ENCODE data around the gene CPA5. TPM values are rescaled to one million over a fixed set of nuclear protein-coding genes. Genes with fewer than 3 reads are reported as not detected.

CPA5 gene, protein sequence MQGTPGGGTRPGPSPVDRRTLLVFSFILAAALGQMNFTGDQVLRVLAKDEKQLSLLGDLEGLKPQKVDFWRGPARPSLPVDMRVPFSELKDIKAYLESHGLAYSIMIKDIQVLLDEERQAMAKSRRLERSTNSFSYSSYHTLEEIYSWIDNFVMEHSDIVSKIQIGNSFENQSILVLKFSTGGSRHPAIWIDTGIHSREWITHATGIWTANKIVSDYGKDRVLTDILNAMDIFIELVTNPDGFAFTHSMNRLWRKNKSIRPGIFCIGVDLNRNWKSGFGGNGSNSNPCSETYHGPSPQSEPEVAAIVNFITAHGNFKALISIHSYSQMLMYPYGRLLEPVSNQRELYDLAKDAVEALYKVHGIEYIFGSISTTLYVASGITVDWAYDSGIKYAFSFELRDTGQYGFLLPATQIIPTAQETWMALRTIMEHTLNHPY
- total RNA-seq, result 1 to 10 TPM; 3.5 to 3.6 TPM

DNA sequence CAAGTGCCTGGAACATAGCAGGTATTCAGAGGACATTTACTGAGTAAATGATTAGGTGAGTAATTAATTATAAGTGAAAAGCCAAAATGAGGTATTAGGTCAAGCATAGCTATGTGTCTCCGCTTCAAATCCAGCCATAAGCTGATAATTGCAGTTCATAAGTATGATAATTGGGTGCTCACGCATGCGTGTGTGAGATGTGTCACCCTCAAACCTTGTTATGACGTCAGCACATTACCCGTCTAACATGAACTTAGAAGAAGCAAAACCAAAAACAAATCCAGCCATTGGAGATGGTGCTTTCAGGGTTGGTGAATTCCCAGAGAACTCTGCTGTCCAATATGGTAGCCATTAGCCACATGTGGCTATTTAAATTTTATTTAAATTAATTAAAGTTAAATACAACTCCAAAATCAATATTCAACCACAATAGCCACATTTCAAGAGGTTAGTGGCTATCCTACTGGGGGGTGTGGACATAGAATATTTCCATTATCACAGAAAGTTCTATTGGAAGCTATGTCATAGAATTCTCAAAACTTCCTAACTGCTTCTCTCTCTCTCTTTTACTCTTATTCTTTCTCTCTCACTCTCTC, at the start of gene CPA5:
TSS of gene CPA5 (plus strand) at position 546 of the 596 bp plus-strand sequence. CDS start 1,670 bp downstream, outside the sequence.
- Mint-ChIP-seq H3K4me3 (no peak within 1 kb of the TSS), H3K4me1 (no peaks in the 10 kb centered on the region), H3K9me3 (no peaks in the 10 kb centered on the region), H3K27me3 (no peaks in the 10 kb centered on the region), H3K27ac (no peak within 1 kb of the TSS), H3K36me3 (no peaks in the 10 kb centered on the region)
- no peak for DNase-seq

DNA sequence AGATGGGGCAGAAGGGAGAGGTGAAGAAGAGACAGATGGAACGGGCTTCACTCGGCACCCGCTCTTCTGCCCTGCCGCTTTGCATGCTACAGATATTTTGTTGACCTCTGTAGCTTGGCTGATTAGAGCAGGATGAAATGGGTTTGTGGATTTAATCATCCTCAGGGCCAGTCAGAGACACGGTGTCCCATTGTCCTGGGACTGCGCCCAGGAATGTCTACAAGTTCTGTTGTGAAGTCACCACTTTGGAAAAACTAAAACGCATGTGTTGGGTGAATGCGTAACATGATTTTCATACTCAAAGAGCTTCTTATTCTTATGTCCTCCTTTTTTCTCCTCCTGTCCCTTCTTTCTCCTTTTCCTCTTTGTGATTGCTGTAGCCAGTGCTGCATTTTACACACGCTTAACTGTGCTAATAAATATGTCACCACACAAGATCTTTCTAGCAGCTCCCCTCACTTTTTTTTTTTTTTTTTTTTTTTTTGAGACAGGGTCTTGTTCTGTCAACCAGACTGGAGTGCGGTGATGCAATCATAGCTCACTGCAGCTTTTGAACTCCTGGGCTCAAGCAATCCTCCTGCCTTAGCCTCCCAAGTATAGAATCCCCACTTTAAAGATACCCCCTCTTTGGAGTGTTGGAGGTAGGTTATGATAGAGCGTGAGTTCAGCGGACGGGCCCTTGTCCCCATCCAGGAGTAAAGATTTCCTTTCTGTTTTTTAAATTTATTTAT, 48.2 kb upstream of the CPA5 start:
- H3K9me3 Mint-ChIP-seq, result peaks cover 6% of the 10 kb centered on the region
- no peaks in the 10 kb centered on the region for H3K4me1 Mint-ChIP-seq
- no peak overlapping the region for H3K4me3 Mint-ChIP-seq
- H3K27me3 Mint-ChIP-seq, result no peaks in the 10 kb centered on the region
- H3K27ac Mint-ChIP-seq, result no peak overlapping the region
- DNase-seq, result no peak
- no peaks in the 10 kb centered on the region for H3K36me3 Mint-ChIP-seq

DNA sequence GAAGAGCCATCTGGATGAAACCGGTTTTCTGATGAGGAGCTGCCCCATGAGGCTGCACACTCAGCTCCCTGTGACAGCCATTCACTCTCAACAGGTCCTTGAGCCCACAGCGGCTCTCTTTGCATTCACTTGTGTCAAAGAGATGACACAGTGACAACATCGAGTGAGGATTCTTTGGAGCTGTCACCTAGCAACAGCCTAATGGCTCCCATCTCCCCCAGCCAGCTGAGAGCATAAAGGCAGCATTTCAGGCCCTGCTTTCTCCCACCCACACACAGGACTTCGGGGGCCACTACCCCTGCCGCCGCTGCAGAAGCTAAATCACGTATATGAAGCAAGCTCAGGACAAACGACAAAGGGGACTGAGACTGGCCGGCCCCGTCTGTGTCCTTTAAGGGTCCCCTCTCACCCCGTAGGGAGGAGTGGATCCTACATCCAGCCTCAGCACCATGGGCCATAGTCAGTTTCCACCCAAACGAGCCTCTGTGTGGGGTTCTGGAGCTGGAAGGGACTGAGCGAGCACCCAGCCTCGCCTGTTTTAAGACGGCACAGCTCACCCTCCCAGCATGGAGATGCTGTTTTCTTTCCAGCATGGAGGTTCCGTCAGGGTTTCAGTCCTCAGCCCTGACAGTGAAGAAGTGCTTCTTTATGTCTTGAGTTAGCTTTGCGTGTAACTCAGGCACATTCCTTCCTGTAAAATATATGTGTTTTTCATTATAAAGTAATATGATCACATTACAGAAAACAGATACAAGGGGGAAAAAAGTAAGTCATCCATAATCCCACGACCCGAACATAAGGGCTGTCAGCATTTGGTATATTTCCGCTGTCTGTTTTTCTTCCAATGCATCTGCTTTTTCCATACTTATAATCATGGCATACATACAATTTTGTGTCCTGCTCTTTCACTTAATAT, 46.7 kb upstream of the CPA5 start:
- Mint-ChIP-seq H3K4me1 (no peaks in the 10 kb centered on the region), H3K4me3 (no peak overlapping the region), H3K27me3 (no peaks in the 10 kb centered on the region), H3K36me3 (no peaks in the 10 kb centered on the region), H3K9me3 (peaks cover 6% of the 10 kb centered on the region), H3K27ac (no peak overlapping the region)
- no peak for DNase-seq

DNA sequence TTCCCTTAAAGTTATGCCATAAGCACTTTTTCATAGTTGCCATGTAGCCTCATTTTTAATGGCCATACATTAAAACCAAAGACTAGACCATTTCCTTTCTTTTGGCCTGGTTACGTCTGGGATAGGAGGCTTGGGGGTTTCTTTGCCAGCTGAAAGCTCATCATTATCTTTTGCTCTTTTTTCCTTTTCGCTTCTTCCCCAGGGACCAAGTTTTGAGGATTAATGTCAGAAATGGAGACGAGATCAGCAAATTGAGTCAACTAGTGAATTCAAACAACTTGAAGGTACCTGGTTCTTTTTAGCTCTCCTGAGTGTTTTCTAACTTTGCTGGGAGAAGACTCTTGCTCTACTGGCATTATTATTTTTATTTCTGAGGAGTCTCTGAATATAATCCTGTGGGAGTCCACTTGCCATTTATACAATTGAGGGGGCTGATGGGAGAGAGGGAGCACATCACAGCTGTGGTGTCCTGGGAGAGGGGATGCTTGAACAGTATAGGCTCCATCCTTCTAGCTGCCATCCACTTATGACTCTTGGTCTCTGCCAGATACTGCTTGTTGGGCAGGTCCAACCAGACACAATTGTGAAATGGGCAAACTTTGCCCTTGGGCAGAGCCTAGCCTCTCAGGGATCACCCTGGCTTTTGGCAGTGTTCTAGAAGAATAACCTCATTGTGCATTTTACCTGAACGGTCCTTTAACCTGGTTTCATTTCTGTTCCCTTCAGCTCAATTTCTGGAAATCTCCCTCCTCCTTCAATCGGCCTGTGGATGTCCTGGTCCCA, 45.9 kb upstream of the CPA5 start:
- Mint-ChIP-seq H3K27ac (no peak overlapping the region), H3K4me1 (no peaks in the 10 kb centered on the region)

DNA sequence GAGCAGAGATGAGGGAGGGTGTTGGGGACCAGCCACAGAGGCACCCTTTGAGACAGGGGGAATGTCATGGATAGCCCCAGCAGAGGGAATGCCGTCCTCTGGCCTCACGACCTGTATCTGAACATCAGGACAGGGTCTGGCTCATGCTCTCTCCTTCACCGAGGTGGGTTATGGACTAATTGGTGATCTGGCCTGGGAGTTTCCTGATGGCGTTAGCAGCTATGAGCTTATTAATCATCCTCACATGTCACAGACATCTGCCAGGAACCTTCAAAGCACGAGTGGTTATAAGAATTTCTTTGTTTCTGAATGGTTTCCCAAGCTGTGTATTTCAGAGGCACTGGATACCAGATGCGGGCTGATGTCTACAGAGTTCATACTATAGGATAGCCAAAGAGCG, 44.8 kb upstream of the CPA5 start:
- no peaks in the 10 kb centered on the region for H3K4me1 Mint-ChIP-seq
- H3K27ac Mint-ChIP-seq, result no peak overlapping the region
- H3K36me3 Mint-ChIP-seq, result no peaks in the 10 kb centered on the region
- H3K4me3 Mint-ChIP-seq, result no peak overlapping the region
- no peaks in the 10 kb centered on the region for H3K27me3 Mint-ChIP-seq
- H3K9me3 Mint-ChIP-seq, result peaks cover 1% of the 10 kb centered on the region
- no peak for DNase-seq

More for the DNA sequence above, 45.9 kb upstream of the CPA5 start:
- no peaks in the 10 kb centered on the region for H3K36me3 Mint-ChIP-seq
- no peaks in the 10 kb centered on the region for H3K27me3 Mint-ChIP-seq
- no peak for DNase-seq
- H3K4me3 Mint-ChIP-seq, result no peak overlapping the region
- H3K9me3 Mint-ChIP-seq, result peaks cover 4% of the 10 kb centered on the region

DNA sequence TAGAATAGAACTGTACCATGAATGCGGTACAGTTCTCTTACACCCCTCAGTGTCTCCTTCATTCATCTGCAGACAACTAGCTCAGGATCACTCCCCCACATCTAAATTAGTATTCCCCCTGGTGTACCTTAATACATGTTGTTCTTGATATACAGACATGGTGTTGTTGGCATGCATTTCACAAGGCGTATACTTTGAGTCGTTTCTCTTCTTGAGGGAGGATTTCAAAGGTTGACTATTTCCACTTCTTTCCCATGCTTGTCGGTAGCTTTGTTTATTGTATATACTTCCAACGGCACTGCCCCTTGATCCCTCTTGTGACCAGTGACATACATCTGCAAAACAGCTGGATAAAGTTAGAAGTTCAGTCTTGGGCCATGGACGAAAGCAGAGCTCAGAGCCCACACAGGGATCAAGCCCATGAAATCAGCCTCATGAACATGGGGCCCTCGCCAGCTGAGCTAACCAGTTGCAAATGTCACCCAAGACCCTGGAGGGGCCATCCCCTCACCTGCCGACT, 43.1 kb upstream of the CPA5 start:
- DNase-seq, result no peak
- Mint-ChIP-seq H3K9me3 (no peaks in the 10 kb centered on the region), H3K4me1 (no peaks in the 10 kb centered on the region), H3K27ac (no peak overlapping the region), H3K36me3 (no peaks in the 10 kb centered on the region), H3K4me3 (no peak overlapping the region), H3K27me3 (no peaks in the 10 kb centered on the region)

DNA sequence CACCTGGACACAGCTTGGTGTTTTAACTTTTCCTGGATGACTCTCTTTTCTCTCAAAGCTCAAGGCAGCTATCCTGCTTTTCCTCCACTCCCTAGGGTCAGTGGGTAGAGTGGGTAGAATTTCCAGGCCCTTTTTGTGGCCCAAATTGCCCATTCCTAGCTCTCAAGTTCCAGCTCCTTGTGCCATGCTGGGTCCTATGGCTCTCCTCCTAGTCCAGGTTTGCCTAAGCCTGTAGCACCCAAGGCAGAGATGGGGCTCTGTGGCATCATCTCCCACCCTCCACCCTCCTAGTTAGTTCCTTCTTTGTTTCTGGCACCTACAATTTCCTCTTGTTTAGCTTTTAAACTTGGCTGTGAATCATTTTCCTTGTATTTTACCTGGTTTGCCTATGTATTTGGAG, 42.0 kb upstream of the CPA5 start:
- Mint-ChIP-seq H3K4me1 (no peaks in the 10 kb centered on the region), H3K27me3 (no peaks in the 10 kb centered on the region), H3K27ac (no peak overlapping the region), H3K4me3 (no peak overlapping the region), H3K9me3 (no peaks in the 10 kb centered on the region), H3K36me3 (no peaks in the 10 kb centered on the region)
- DNase-seq, result no peak

DNA sequence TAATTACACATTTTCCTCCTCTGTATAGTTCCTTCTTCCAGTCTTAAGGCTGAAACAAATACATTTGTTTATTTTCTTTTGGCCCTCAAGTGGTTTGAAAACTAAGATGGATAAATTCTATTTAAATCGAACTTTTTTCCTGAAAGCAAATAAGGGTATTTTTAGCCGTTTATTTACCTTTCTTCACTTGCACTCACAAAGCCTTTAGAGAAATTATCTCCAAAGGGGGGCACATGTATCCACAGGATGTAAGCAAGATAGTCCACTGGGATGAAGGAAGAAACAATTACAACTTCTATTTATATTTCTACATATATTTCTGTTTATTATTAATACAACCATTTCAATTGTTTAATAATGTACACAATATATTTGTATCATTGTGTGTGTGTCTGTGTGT, 41.5 kb upstream of the CPA5 start:
- no peak for DNase-seq
- Mint-ChIP-seq H3K4me3 (no peak overlapping the region), H3K27me3 (no peaks in the 10 kb centered on the region), H3K27ac (no peak overlapping the region), H3K9me3 (no peaks in the 10 kb centered on the region), H3K4me1 (no peaks in the 10 kb centered on the region), H3K36me3 (no peaks in the 10 kb centered on the region)

DNA sequence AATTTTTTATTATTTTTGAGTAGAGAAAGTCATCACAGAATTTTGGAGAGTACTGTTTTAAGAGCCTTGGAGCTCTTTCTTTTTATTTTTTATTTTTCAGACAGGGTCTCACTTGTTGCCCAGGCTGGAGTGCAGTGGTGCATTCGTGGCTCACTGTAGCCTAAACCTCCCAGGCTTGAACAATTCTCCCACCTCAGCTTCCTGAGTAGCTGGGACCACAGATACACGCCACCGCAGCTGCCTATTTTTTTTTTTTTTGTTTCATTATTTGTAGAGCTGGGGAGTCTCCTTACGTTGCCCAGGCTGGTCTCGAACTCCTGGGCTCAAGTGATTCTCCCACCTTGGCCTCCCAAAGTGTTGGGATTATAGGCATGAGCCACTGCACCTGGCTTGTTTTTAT, 41.1 kb upstream of the CPA5 start:
- Mint-ChIP-seq H3K36me3 (no peaks in the 10 kb centered on the region), H3K27ac (no peak overlapping the region), H3K27me3 (no peaks in the 10 kb centered on the region), H3K4me3 (no peak overlapping the region), H3K9me3 (no peaks in the 10 kb centered on the region), H3K4me1 (no peaks in the 10 kb centered on the region)
- DNase-seq, result no peak

DNA sequence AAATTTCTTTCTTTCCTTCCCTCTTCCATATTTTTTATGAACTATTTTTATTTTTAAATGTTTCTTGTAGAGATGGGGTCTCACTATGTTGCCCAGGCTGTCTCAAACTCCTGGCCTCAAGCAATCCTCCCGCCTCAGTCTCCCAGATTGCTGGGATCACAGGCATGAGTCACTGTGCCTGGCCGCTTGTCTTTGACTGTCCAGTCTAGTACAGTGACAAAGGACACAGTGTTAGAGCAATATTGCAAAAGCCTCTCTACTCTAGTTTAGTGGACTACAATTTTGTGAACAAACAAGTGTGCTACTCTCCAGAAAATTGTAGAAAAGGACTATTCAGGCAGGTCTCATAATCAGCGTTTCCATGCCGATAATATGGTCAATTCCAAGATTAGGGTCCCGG, 40.6 kb upstream of the CPA5 start:
- Mint-ChIP-seq H3K9me3 (no peaks in the 10 kb centered on the region), H3K27ac (no peak overlapping the region), H3K36me3 (no peaks in the 10 kb centered on the region), H3K27me3 (no peaks in the 10 kb centered on the region), H3K4me1 (no peaks in the 10 kb centered on the region), H3K4me3 (no peak overlapping the region)
- DNase-seq, result no peak

DNA sequence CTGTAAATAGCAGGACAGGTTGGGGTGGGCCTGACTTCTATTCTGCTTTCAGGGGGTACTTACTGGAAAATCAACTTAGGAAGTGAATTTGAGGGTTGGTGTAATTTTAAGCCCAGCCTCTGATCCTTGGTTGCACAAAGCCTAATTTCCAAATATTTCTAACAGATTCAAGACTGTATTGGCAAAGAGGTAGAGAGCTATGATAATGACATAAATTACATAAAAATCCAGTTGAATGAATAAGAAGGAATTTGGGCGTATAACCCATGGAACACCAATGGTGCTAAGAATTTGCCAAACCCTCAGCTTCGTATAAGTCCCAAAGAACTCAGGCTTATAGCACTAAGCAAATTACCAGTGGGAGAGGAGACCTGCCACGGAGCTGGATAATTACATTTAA, 39.7 kb upstream of the CPA5 start:
- DNase-seq, result no peak
- Mint-ChIP-seq H3K27me3 (no peaks in the 10 kb centered on the region), H3K4me1 (peaks cover under 1% of the 10 kb centered on the region), H3K4me3 (no peak overlapping the region), H3K27ac (no peak overlapping the region), H3K36me3 (no peaks in the 10 kb centered on the region), H3K9me3 (no peaks in the 10 kb centered on the region)

DNA sequence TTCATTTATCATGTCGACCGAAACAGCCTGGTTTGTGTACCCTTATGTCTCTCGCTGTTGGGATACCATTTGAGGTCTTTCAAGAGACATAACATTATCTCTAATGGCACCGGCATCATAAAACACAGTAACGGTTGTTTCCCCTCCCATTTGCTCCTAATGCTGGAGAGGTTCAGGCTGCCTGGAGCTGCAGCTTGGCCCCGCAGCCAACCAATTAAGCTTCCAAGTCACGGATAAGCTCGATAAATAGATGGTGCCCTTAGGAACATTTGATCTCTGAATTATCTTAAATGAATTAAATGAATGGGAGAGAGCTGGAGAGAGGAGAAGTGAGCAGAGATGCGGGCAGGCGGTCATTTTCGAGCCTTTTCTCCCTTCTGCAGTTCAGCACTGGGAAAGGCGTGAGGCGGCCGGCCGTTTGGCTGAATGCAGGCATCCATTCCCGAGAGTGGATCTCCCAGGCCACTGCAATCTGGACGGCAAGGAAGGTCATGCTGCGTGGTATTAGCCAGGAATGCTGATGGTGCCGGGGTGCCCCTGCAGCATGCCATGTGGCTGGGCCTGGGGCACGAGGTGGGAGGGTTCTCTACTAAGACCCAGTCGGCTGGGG, 39.1 kb upstream of the CPA5 start:
- H3K4me1 Mint-ChIP-seq, result peaks cover 3% of the 10 kb centered on the region
- no peaks in the 10 kb centered on the region for H3K27me3 Mint-ChIP-seq
- no peak overlapping the region for H3K27ac Mint-ChIP-seq
- H3K9me3 Mint-ChIP-seq, result no peaks in the 10 kb centered on the region
- H3K36me3 Mint-ChIP-seq, result no peaks in the 10 kb centered on the region
- DNase-seq, result no peak
- no peak overlapping the region for H3K4me3 Mint-ChIP-seq

DNA sequence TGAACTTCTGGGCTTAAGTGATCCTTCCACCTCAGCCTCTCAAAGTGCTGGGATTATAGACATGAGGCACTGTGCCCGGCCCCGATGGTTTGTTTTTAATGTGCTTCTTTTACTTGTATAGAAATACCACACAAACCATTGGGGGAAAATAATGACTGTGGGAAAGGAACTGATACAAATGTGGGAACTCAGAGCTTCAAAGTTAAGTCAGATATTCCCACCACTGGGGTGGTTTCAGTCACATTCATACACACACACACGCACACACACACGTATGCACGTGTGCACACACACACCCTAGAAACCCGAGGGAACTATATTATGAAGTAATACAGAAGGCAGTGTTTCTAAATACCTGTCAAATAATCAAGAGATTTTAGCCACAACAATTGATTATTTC, 34.6 kb upstream of the CPA5 start:
- Mint-ChIP-seq H3K4me1 (peaks cover 3% of the 10 kb centered on the region), H3K27me3 (no peaks in the 10 kb centered on the region), H3K27ac (no peak overlapping the region), H3K36me3 (no peaks in the 10 kb centered on the region), H3K9me3 (no peaks in the 10 kb centered on the region), H3K4me3 (no peak overlapping the region)
- DNase-seq, result no peak

DNA sequence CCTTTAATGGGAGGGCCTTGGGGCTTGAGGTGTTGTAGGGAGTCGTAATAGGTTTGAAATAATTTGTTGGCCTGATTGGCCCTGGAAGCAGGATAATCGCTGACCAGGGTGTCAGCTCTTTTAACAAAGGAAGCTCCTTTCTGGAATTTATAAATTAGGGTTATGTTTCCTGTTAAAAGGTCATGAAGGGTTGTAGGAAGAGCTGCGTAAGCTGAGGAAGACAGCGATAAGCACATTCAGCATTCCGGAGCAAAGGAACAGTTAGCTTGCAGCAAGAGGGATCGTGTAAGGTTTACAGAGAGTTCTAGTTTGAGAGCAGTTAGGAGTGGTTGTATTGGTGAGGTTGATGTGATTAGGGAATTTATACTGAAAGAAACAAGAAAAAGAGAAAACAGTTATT, 30.3 kb upstream of the CPA5 start:
- no peak overlapping the region for H3K27ac Mint-ChIP-seq

More for the DNA sequence above, 30.3 kb upstream of the CPA5 start:
- DNase-seq, result no peak
- H3K36me3 Mint-ChIP-seq, result no peaks in the 10 kb centered on the region
- H3K27me3 Mint-ChIP-seq, result no peaks in the 10 kb centered on the region
- H3K9me3 Mint-ChIP-seq, result no peaks in the 10 kb centered on the region
- peaks cover 3% of the 10 kb centered on the region for H3K4me1 Mint-ChIP-seq
- H3K4me3 Mint-ChIP-seq, result no peak overlapping the region

Data from activated naive CD8-positive, alpha-beta T cell treated with anti-CD3 and anti-CD28 coated beads for 36 hours (primary cell).